GM12878 (cell line): Measurements from ENCODE around the gene BTBD19. TPM values are rescaled to one million over a fixed set of nuclear protein-coding genes. Genes with fewer than 3 reads are reported as not detected.

Source experiments
- ATAC-seq: fragments of 200-7000 bp; cut with Tn5 transposase; 3 replicates; pipeline ENCODE4 v1.9.1; 2020; ENCODE audit warnings: mild to moderate bottlenecking, moderate library complexity
- BruUV-seq: library from RNA; stranded (reverse); fragments of 400-500 nt; replicated peaks from 2 replicates; lab custom pipeline; 2021; lab: Mats Ljungman, UMichigan
- CTCF ChIA-PET: fragments of 300-600 bp; sonication (Branson Sonifier 250); formaldehyde crosslinking; extraction: SDS; loops from one replicate; lab custom pipeline; 2021; ENCODE audit warnings: inconsistent platforms; lab: Yijun Ruan, JAX
- POLR2A ChIA-PET: fragments of 350-600 bp; formaldehyde crosslinking; extraction: SDS; loops from one replicate; lab custom pipeline; 2021; ENCODE audit warnings: inconsistent platforms; lab: Charles Lee
- RAD21 ChIA-PET: fragments of 300-600 bp; sonication (Branson Sonifier 250); formaldehyde crosslinking; loops from one replicate; lab custom pipeline; 2023; ENCODE audit warnings: antibody characterized with exemption; ENCODE audit not compliant: unreplicated experiment; lab: Charles Lee
- SMC1A ChIA-PET: fragments of 300-600 bp; sonication (Branson Sonifier 250); formaldehyde crosslinking; loops from one replicate; lab custom pipeline; 2023; ENCODE audit not compliant: unreplicated experiment, uncharacterized antibody; lab: Charles Lee
- DNase-seq: peaks from one replicate; pipeline ENCODE4 v3.0.0-alpha.2; 2011; ENCODE audit warnings: low read depth, low spot score
- FAIRE-seq: peaks from 3 replicates; lab custom pipeline; 2011; peaks lifted over from hg19 to GRCh38; lab: Jason Lieb, UNC
- H2AFZ ChIP-seq: 2 replicates; pipeline ENCODE4 v1.6.0; 2011; ENCODE audit warnings: low read depth, low read length, control low read depth; ENCODE audit not compliant: control insufficient read depth
- H3K27ac ChIP-seq: 2 replicates; pipeline ENCODE4 v1.5.1; 2011; ENCODE audit warnings: control low read depth; ENCODE audit not compliant: control insufficient read depth, insufficient read depth
- H3K27me3 ChIP-seq, 2 experiments: replicated peaks in 1 of 2; 2 replicates each; pipeline versions ENCODE4 v1.6.0 to v1.6.1; 2011; ENCODE audit warnings: low read length in 1 of 2; ENCODE audit not compliant: control insufficient read depth in 2 of 2, insufficient read depth in 2 of 2
- H3K36me3 ChIP-seq, 2 experiments: 2 replicates each; pipeline ENCODE4 v1.5.1; 2011; ENCODE audit warnings: low read length in 1 of 2; ENCODE audit not compliant: control insufficient read depth in 2 of 2, insufficient read depth in 2 of 2
- H3K4me1 ChIP-seq: 2 replicates; pipeline ENCODE4 v1.6.1; 2011; ENCODE audit warnings: mild to moderate bottlenecking, low read length, moderate library complexity, mixed read lengths; ENCODE audit not compliant: control insufficient read depth, insufficient read depth
- H3K4me2 ChIP-seq: 2 replicates; pipeline ENCODE4 v1.6.0; 2011; ENCODE audit warnings: control low read depth; ENCODE audit not compliant: control insufficient read depth, insufficient read depth
- H3K4me3 ChIP-seq: fragments of 200-600 bp; sonication (generic); 2 replicates; pipeline ENCODE4 v1.5.1; 2016
- H3K79me2 ChIP-seq: 2 replicates; pipeline ENCODE4 v1.6.0; 2011; ENCODE audit warnings: low read length; ENCODE audit not compliant: control insufficient read depth, insufficient read depth
- H3K9ac ChIP-seq: 2 replicates; pipeline ENCODE4 v1.8.0; 2011; ENCODE audit warnings: low read length, control low read depth, mixed read lengths; ENCODE audit not compliant: control insufficient read depth, insufficient read depth
- H3K9me3 ChIP-seq: replicated peaks from 3 replicates; pipeline ENCODE4 v1.5.1; 2011; ENCODE audit warnings: mild to moderate bottlenecking, low read length; ENCODE audit not compliant: control insufficient read depth, insufficient read depth
- H4K20me1 ChIP-seq: 2 replicates; pipeline ENCODE4 v1.6.0; 2011; ENCODE audit not compliant: control insufficient read depth, insufficient read depth
- ATF3 ChIP-seq: IDR thresholded peaks from 2 replicates; pipeline ENCODE4 v1.6.1; 2011; ENCODE audit warnings: low read depth, mild to moderate bottlenecking, low read length, moderate library complexity, borderline replicate concordance; ENCODE audit errors: extremely low read depth
- CBFB ChIP-seq: IDR thresholded peaks from 2 replicates; pipeline ENCODE4 v1.6.1; 2016; ENCODE audit warnings: antibody characterized with exemption, low read depth
- CREB1 ChIP-seq: IDR thresholded peaks from 2 replicates; pipeline ENCODE4 v1.6.1; 2012; ENCODE audit warnings: low read depth, mild to moderate bottlenecking, inconsistent platforms
- EED ChIP-seq: sonication (generic); IDR thresholded peaks from 2 replicates; pipeline ENCODE4 v1.6.1; 2016; ENCODE audit warnings: antibody characterized with exemption, low read depth
- EP300 ChIP-seq, 2 experiments: fragments of 150-350 bp in 1 of 2; IDR thresholded peaks; 2 replicates each; pipeline ENCODE4 v1.6.1; 2011 to 2012; ENCODE audit warnings: low read depth in 2 of 2, low read length in 2 of 2, borderline replicate concordance in 1 of 2, improper control_type of control experiment in 1 of 2, inconsistent platforms in 1 of 2; ENCODE audit not compliant: control insufficient read depth in 1 of 2
- FOXK2 ChIP-seq: fragments of 450-650 bp; IDR thresholded peaks from 2 replicates; pipeline ENCODE4 v1.6.1; 2017; ENCODE audit warnings: mild to moderate bottlenecking, moderate library complexity
- NFIC ChIP-seq: IDR thresholded peaks from 2 replicates; pipeline ENCODE4 v1.6.1; 2012; ENCODE audit warnings: low read depth, mild to moderate bottlenecking, inconsistent platforms, low read length, moderate library complexity
- PBX3 ChIP-seq: IDR thresholded peaks from 2 replicates; pipeline ENCODE4 v1.6.1; 2011; ENCODE audit warnings: mild to moderate bottlenecking, low read depth, low read length, moderate library complexity; ENCODE audit not compliant: insufficient replicate concordance
- SIN3A ChIP-seq: IDR thresholded peaks from 2 replicates; pipeline ENCODE4 v1.6.1; 2012; ENCODE audit warnings: low read depth, low read length, improper control_type of control experiment
- SMC3 ChIP-seq: IDR thresholded peaks from 2 replicates; pipeline ENCODE4 v1.6.1; 2011; ENCODE audit warnings: low read length, improper control_type of control experiment, borderline replicate concordance
- TCF3 ChIP-seq: IDR thresholded peaks from 2 replicates; pipeline ENCODE4 v1.6.1; 2012; ENCODE audit warnings: low read depth, mild to moderate bottlenecking, low read length, borderline replicate concordance; ENCODE audit not compliant: insufficient read depth
- ZNF207 ChIP-seq: fragments of 450-650 bp; IDR thresholded peaks from 2 replicates; pipeline ENCODE4 v1.6.1; 2014; ENCODE audit warnings: antibody characterized with exemption, mild to moderate bottlenecking, borderline replicate concordance
- ZNF24 ChIP-seq: fragments of 450-650 bp; IDR thresholded peaks from 2 replicates; pipeline ENCODE4 v1.6.1; 2017; ENCODE audit warnings: antibody characterized with exemption, mild to moderate bottlenecking
- ZNF384 ChIP-seq: IDR thresholded peaks from 2 replicates; pipeline ENCODE4 v1.6.1; 2012; ENCODE audit warnings: low read depth, mild to moderate bottlenecking, low read length, improper control_type of control experiment, borderline replicate concordance
- WGBS: methylation state at CpG from one replicate; pipeline ENCODE4 v1.1.6; 2016; ENCODE audit warnings: low lambda C conversion rate; ENCODE audit not compliant: insufficient replicate concordance, insufficient coverage; ENCODE audit errors: missing lambda C conversion rate; 5-methylcytosine and 5-hydroxymethylcytosine counted together
- in situ Hi-C: fragments of 300-500 bp; cut with MboI; formaldehyde crosslinking; loops from 9 replicates; pipeline ENCODE4 v1.14.3; 2018; ENCODE audit warnings: mixed read lengths
- intact Hi-C: fragments of 100-400 bp; cut with micrococcal nuclease; formaldehyde crosslinking; loops from one replicate; pipeline ENCODE4 v1.14.2; 2022; ENCODE audit not compliant: unreplicated experiment
- polyA plus RNA-seq, 11 experiments: library from polyadenylated mRNA; depleted of rRNA in 4 of 11; unstranded in 6 of 11; stranded (reverse) in 5 of 11; fragments of >200 nt; fragmentation: Nextera tagmentation in 4 of 11; fragmentation: Illumina TruSeq in 1 of 11; extraction: Ambion mirVana in 4 of 11; extraction: Trizol in 1 of 11; gene quantifications; 1 replicate in 1 of 11; 2 replicates in 10 of 11; pipeline versions ENCODE4 v1.2.1 to v1.2.3, GENCODE V29; 2011 to 2016; ENCODE audit warnings: inconsistent platforms in 2 of 11, missing spikeins in 2 of 11, low read depth in 1 of 11
- total RNA-seq, 4 experiments: library from RNA; depleted of rRNA in 3 of 4; stranded (reverse); fragments of >200 nt in 3 of 4; fragmentation: Illumina TruSeq in 1 of 4; extraction: Trizol in 1 of 4; gene quantifications; 2 replicates each; pipeline versions ENCODE4 v1.2.1 to v1.2.3, GENCODE V29; 2013 to 2021
- TF ChIP-seq, protein P1 (sequence below): fragments of 450-650 bp; conservative IDR thresholded peaks from 2 replicates; pipeline ENCODE4 v1.6.1; 2017; ENCODE audit warnings: mild to moderate bottlenecking, moderate library complexity
- TF ChIP-seq, protein P2 (sequence below): fragments of 450-650 bp; IDR thresholded peaks from 2 replicates; pipeline ENCODE4 v1.6.1; 2017; ENCODE audit warnings: mild to moderate bottlenecking, moderate library complexity

Gene BTBD19
- total and polyA plus RNA-seq, 10 of the 15 experiments (the other 5 are each of a cell fraction or from before 2014, with no cell fraction given) = 0.13 to 2.7 (median 0.42) TPM

DNA sequence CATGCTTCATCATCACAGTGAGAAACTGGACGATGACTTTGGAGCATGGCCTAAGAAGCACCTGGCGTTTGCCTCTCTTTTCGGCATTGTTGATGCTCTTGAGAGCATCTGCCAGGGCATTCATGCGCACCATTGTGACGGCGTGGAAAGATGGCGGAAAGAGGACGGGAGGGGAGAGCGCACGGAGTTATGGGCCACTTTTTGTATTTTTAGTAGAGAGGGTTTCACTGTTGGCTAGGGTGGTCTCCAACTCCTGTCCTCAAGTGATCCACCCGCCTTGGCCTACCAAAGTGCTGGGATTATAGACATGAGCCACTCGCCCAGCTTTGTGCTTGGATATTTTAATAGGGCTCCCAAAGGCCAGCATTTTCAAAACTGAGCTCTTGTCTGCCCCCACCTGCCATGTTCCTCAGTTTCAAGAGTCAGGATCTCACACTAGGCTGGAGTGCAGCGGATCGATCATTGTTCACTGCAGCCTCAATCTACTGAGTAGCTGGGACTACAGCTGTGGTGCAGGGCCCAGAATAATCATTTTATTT, 27.7 kb upstream of the BTBD19 start:
- no peak overlapping the region for H2AFZ ChIP-seq
- H3K79me2 ChIP-seq = peaks cover 33% of the 10 kb centered on the region
- ATAC-seq = no peak
- ChIA-PET RAD21 (no interaction called here), SMC1A (interaction anchor here (0.8 kb wide), 1 partner anchor 12 kb away, joined by 4 read pairs; no protein-coding TSS in a partner anchor), CTCF (interaction anchor here (0.6 to 1.3 kb wide), 3 partner anchors 10 to 236 kb away, joined by 3 to 5 read pairs (median 5); no protein-coding TSS in a partner anchor), POLR2A (interaction anchor here (0.6 to 1.6 kb wide), 5 partner anchors 12 to 1559 kb away, joined by 3 to 4 read pairs (median 3); no protein-coding TSS in a partner anchor)
- no peak overlapping the region for H3K4me2 ChIP-seq
- peaks cover 32% of the 10 kb centered on the region for H3K4me1 ChIP-seq
- no peak overlapping the region for H3K27ac ChIP-seq
- H3K9ac ChIP-seq = no peak overlapping the region
- H3K27me3 ChIP-seq = no peaks in the 10 kb centered on the region
- intact Hi-C loops (no loop called here), in situ Hi-C loops (no loop called here)
- H4K20me1 ChIP-seq = peaks cover 12% of the 10 kb centered on the region
- no TSS peak for BruUV-seq
- no peak for FAIRE-seq
- 87% methylated on average over 14 of the region's 14 CpGs for WGBS
- no peak for DNase-seq
- H3K4me3 ChIP-seq = no peak overlapping the region
- H3K36me3 ChIP-seq = peaks cover 8 to 30% of the 10 kb centered on the region in 2 experiments
- H3K9me3 ChIP-seq = no peaks in the 10 kb centered on the region
- TF ChIP-seq ATF3 (no peak), TCF3 (no peak), ZNF24 (no peak), NFIC (no peak), SIN3A (no peak), EP300 (IDR thresholded peaks at IDR 0.05; ENCODE audit: borderline replicate concordance in 1 of 2, control insufficient read depth in 1 of 2, low read depth in 2 of 2, low read length in 2 of 2) (no peak), FOXK2 (no peak), SMC3 (no peak), CBFB (0 out of 2 replicates have a peak, but pooled peaks have one; percentile 14), ZNF207 (no peak), PBX3 (no peak), CREB1 (no peak), ZNF384 (no peak), EED (no peak)
- TF ChIP-seq, protein P1, sequence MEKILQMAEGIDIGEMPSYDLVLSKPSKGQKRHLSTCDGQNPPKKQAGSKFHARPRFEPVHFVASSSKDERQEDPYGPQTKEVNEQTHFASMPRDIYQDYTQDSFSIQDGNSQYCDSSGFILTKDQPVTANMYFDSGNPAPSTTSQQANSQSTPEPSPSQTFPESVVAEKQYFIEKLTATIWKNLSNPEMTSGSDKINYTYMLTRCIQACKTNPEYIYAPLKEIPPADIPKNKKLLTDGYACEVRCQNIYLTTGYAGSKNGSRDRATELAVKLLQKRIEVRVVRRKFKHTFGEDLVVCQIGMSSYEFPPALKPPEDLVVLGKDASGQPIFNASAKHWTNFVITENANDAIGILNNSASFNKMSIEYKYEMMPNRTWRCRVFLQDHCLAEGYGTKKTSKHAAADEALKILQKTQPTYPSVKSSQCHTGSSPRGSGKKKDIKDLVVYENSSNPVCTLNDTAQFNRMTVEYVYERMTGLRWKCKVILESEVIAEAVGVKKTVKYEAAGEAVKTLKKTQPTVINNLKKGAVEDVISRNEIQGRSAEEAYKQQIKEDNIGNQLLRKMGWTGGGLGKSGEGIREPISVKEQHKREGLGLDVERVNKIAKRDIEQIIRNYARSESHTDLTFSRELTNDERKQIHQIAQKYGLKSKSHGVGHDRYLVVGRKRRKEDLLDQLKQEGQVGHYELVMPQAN = no peak
- TF ChIP-seq, protein P2, sequence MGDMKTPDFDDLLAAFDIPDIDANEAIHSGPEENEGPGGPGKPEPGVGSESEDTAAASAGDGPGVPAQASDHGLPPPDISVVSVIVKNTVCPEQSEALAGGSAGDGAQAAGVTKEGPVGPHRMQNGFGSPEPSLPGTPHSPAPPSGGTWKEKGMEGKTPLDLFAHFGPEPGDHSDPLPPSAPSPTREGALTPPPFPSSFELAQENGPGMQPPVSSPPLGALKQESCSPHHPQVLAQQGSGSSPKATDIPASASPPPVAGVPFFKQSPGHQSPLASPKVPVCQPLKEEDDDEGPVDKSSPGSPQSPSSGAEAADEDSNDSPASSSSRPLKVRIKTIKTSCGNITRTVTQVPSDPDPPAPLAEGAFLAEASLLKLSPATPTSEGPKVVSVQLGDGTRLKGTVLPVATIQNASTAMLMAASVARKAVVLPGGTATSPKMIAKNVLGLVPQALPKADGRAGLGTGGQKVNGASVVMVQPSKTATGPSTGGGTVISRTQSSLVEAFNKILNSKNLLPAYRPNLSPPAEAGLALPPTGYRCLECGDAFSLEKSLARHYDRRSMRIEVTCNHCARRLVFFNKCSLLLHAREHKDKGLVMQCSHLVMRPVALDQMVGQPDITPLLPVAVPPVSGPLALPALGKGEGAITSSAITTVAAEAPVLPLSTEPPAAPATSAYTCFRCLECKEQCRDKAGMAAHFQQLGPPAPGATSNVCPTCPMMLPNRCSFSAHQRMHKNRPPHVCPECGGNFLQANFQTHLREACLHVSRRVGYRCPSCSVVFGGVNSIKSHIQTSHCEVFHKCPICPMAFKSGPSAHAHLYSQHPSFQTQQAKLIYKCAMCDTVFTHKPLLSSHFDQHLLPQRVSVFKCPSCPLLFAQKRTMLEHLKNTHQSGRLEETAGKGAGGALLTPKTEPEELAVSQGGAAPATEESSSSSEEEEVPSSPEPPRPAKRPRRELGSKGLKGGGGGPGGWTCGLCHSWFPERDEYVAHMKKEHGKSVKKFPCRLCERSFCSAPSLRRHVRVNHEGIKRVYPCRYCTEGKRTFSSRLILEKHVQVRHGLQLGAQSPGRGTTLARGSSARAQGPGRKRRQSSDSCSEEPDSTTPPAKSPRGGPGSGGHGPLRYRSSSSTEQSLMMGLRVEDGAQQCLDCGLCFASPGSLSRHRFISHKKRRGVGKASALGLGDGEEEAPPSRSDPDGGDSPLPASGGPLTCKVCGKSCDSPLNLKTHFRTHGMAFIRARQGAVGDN = no peak
